Right ventricle myocardium superior (tissue), 1 donor: ENCODE results near the gene BFSP2. TPM values are rescaled to one million over a fixed set of nuclear protein-coding genes. Genes with fewer than 3 reads are reported as not detected.

Experiments used
- total RNA-seq: library from RNA; stranded (reverse); fragmentation: NEBNext Ultra II Directional; extraction: Animal tissue kit (Norgen Biotek cat#: 25700); gene quantifications from one replicate; pipeline ENCODE4 v1.2.1, GENCODE V29; 2021
- donor health status: DM: no; HTN: yes; CAD: no; lungs with severe emphysema.

The BFSP2 gene
- total RNA-seq, 1 donor from 2014 or later, result not detected

Other genes with a start within 250 kb of the BFSP2 start
- 145 TPM for gene CDV3, start 173.6 kb downstream of the BFSP2 start, total RNA-seq